Left hindlimb (tissue), 1 donor: ENCODE data around the gene SPATA31D4.
"Not testable (repeated sequence)": the region's sequence is repeated elsewhere in the genome, so short reads cannot be mapped to it uniquely, and the experiment has no call there.

Experiments
- DNase-seq: peaks from one replicate; pipeline ENCODE4 v3.0.0-alpha.2; 2018

Gene SPATA31D4

DNA sequence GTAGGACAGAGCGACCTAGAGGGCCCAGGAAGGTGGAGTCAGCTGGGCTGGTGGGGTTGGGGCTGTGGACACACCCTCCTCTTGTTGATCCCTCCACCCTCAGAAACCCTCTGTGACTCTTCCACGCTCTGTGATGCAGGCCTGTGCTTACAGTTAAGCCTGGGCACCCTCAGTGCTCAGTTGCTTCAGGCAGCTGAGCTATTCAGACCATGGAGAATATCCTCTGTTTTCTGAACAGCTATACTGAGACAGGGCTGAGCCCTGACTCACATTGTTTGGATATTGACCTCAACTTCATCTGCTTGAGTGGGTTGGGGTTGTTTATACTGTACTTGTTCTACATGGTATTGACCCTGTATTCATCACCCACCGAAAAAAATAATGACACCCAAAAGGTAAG, at the start of gene SPATA31D4:
TSS of gene SPATA31D4 (plus strand) at position 124 of the 400 bp plus-strand sequence. CDS start at position 210, 86 bp downstream.
- not testable (repeated sequence) for DNase-seq

DNA sequence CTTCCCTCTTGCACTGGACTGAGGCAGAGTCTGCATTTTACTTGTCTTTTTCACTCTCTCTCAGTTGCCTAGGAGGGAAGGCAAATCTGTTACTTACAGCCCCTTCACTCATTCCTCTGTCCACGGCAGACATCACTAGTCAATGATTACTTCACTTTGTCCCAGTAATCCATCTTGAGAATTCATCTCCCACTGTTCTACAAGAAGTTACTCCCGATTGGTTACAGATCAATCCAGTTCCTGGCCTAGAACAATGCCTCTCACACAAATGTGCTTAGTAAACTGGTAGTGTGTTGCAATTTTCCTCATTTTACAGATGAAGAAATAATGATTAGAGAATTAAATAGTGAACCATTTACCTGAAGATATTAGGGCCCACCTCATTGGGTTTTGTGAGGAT, 49.7 kb upstream of the SPATA31D4 start:
- DNase-seq, result no peak

GRCh38 chr9:81879501-81879916, 48.7 kb upstream of the SPATA31D4 start:
- no peak for DNase-seq

GRCh38 chr9:81885602-81886001, 42.6 kb upstream of the SPATA31D4 start:
- DNase-seq, result no peak

DNA sequence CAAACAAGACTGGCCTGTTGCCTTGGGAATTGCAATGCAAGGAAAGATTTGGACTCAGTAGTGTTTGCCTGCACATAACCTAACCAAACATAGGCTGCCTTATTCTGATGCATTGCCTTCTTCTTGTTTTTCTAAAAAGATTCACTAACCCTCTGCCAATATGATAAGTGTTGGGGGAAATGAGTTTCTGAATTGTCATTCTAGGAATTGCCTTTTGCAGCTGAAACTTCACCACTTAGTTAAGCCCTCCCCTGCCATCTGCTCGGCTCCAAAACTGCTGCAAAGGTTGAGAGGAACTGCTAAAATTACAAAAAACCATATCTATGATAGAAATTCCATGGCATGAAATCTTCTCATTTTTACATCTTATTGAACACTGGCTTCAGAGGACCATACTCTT, 41.6 kb upstream of the SPATA31D4 start:
- DNase-seq, result no peak

DNA sequence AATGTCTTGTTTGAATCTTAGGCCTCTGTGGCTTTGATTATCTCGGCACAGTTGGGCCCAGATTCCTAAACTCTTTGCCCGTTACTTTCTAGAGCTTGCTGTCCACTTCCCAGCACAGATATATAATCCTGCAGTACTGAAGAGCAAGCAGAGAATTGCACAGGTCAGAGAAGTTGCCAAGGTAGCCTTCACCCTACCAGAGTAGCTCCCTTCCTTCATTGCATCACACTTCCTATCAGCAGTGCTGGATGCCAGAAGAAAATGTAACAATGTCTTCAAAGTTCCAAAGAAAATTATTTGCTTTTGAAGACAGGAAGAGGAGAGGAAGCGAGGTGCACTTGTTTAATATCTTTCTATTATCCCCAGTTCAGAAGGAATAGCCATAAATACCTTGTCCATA, 38.1 kb upstream of the SPATA31D4 start:
- DNase-seq, result no peak

DNA sequence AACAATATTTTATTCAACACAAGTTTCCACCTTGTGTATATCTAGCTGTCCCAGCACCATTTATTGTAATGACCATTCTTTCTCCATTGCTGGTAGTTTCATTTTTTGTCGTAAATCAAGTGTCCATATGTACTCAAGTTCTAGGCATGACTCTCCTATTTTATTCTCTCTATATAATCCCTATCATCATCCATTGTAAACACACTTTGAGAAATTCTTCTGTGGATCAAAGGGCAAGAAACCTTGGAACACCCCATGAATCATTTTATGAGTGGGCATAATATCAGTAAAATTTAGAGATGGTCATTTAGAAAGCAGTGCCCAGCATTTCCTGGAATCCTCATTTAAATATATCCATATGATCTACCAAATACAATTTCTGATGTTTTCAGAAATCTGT, 35.8 kb upstream of the SPATA31D4 start:
- DNase-seq, result no peak

GRCh38 chr9:81893929-81894328, 34.3 kb upstream of the SPATA31D4 start:
- no peak for DNase-seq

GRCh38 chr9:81894891-81895290, 33.3 kb upstream of the SPATA31D4 start:
- no peak for DNase-seq

- DNase-seq, result no peak
These were observed 32.2 kb upstream of the SPATA31D4 start for GRCh38 chr9:81896070-81896469.

DNA sequence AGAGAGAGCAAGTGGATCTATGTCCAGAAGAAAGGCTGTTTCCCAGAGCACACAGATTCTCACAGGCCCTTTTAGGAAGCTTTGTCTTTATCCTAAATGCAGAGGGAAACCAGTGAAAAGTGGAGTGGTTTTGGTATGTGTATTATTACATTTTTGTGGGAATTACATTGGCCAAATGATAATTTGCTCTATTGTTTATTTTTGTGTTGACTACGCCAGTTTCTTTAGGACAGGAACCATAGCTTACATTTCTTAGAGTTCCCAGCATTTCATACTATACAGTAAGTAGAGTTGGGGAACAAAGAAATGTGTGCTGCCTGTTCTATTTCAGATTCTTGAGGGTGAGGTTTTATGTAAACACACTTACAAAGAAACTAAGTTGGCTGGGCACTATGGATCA, 29.4 kb upstream of the SPATA31D4 start:
- no peak for DNase-seq

- no peak for DNase-seq
These were observed 26.0 kb upstream of the SPATA31D4 start for GRCh38 chr9:81902196-81902595.

DNA sequence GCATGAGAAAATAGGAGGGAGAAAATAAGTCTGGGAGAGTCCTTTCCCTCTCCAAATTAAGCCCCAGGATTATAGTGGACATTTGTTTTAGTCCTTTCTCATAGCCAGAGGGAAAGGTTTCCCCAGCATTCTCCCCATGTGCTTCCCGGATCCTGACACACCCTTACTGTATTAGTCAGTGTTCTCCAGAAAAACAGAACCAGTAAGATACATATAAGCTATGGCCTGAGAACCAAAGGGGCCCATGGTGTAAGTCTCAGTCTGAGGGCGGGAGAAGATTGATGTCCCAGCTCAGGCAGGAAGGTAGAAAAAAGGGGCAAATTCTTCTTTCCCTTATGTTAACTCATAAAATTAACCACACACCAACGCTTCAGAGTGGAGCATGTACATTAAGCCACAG, 25.6 kb upstream of the SPATA31D4 start:
- DNase-seq, result no peak

DNA sequence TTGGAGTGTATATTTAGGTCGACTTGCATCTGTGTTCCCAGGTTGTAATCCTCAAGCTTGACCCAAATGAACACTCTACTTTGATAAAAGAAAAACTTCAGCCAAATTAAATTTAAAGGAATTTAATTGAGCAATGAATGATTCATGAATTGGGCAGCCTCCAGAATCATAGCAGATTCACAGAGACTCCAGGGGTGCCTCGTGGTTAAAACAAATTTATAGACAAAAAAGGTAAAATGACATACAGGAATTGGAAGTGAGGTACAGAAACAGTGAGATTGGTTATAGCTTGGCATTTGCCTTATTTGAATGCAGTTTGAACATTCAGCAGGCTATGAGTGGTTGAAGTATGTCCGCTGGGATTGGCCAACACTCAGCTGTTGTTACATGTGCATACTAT, 21.6 kb upstream of the SPATA31D4 start:
- DNase-seq, result no peak

GRCh38 chr9:81912135-81912534, 16.1 kb upstream of the SPATA31D4 start:
- no peak for DNase-seq

GRCh38 chr9:81915801-81916505, 12.3 kb upstream of the SPATA31D4 start:
- no peak for DNase-seq

DNA sequence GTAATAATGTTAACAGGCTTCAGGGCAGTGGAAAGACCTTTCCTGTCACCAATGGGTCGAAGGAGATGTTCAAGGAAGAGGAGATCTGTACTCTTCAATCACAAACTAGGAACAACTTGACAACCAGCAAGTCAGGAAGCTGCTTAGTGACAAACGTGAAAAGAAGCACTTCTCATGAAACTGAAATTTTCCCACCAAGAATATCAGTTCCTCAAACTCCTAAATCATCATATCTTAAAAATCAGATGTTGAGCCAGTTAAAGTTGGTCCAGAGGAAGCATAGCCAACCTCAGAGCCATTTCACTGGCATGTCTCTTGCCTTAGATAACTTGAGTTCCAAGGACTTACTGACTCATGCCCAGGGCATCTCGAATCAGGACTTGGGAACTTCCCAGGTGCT, 9.7 kb upstream of the SPATA31D4 start:
- not testable (repeated sequence) for DNase-seq

DNA sequence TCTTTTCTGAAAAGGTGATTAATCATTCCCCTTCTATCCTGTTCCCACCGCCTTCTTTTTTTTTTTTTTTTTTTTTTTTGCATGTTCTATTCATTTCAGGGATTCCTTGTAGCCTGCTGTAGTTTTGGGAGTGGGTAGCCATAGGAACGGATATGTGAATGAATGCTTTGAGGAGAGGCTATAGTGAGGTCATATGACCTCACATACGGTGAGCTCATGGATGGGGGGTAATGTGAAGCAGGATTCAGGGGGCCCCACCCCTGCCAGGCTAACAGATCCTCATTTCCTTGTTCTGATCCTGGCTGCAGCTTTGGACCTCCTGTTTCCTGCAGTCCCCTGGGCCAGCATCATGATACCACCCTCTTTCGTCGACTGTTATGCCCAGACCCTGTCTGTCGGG, 1.9 kb downstream of the SPATA31D4 start:
- not testable (repeated sequence) for DNase-seq

GRCh38 chr9:81933547-81933946, 5.3 kb downstream of the SPATA31D4 start:
- DNase-seq, result not testable (repeated sequence)

GRCh38 chr9:81943393-81943792, 15.2 kb downstream of the SPATA31D4 start, which contains the start of gene SPATA31D3:
Gene SPATA31D3 (plus strand): TSS chr9:81943500. CDS start chr9:81943586, 86 bp downstream.
- DNase-seq, result not testable (repeated sequence)

DNA sequence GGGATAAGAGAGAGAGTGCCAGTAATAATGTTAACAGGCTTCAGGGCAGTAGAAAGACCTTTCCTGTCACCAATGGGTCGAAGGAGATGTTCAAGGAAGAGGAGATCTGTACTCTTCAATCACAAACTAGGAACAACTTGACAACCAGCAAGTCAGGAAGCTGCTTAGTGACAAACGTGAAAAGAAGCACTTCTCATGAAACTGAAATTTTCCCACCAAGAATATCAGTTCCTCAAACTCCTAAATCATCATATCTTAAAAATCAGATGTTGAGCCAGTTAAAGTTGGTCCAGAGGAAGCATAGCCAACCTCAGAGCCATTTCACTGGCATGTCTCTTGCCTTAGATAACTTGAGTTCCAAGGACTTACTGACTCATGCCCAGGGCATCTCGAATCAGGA, 20.4 kb downstream of the SPATA31D4 start:
- DNase-seq, result not testable (repeated sequence)

- DNase-seq, result no peak
These were observed 24.9 kb downstream of the SPATA31D4 start for GRCh38 chr9:81953096-81953495.

DNA sequence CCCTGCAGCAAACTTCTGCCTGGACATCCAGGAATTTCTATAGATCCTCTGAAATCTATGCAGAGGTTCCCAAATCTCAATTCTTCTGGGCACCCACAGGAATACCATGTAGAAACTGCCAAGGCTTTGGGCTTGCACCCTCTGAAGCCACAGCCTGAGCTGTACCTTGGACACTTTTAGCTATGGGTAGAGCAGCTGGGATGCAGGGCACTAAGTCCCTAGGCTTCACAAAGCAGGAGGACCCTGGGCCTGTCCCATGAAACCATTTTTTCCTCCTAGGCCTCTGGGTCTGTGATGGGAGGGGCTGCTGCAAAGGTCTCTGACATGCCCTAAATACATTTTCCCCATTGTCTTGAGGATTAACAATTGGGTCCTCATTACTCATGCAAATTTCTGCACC, 27.4 kb downstream of the SPATA31D4 start:
- DNase-seq, result no peak

DNA sequence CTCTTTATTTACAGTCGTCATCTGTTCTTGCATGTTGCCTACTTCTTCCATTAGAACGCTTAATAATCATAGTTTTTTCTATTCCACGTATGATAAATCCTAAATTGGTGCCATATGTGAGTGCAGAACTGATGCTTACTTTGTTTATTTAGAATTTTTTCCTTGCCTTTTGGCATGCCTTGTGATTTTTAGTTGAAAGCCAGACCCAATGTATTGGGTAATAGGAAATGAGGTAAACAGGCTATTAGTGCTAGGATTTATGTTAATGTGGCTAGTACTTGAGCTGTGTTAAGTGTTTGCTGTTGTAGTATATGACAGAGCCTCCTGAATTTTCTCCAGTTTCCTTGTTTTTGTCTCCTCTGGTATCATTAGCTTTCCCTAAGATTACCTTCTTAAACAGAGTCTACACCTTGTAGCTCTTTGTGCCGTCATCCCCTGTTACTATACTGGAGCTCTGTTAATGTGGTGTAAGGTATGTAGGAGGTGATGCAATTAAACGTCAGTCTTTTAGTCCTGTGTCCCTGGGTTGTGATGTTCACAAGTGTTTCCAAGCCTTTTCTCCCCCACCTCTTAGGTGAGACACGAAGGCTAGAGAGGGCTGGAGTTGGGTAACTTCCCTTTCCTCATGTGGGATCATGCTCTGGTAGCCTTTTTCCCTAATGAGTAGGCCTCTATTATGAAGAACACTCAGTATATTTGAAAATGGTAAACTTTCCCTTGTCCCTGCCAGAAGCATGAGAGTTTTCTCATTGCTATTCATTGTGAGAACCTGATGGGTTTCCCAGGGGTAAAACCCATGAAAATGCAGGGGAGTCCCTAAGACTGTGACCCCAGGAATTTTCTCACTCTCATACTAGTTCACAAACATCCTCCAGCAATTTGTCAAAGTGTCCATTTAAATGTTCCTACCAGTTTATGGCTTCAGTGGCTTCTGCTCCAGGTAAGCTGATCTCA, 36.3 kb downstream of the SPATA31D4 start:
- no peak for DNase-seq
